ENCODE measurements around the gene PI4KA.

The PI4KA gene

DNA sequence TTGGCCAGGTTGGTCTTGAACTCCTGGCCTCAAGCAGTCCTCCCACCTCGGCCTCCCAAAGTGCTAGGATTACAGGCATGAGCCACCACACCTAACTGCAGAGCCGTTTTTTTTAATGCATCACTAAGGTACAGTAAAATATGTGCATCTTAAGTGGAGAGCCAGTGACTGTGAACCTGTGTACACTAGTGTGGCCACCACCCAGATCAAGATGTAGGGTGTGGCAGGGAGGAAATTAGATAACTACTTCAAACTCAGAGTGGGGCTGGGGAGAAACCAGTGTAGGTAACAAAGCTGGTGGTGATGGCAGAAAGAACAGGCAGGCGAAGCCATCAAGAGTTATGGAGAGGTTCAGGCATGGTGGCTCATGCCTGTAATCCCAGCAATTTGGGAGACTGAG lies 14.6 kb upstream of the PI4KA start:
- H3K27ac ChIP-seq = no peak overlapping the region
- no peak for TF ChIP-seq ZFX (IDR thresholded peaks at IDR 0.05; ENCODE audit: borderline replicate concordance)

GRCh38 chr22:20869234-20869633 lies 10.6 kb upstream of the PI4KA start:
- no peak for TF ChIP-seq ZFX (IDR thresholded peaks at IDR 0.05; ENCODE audit: borderline replicate concordance)
- TF ChIP-seq CTCF (IDR thresholded peaks at IDR 0.05) = no peak

DNA sequence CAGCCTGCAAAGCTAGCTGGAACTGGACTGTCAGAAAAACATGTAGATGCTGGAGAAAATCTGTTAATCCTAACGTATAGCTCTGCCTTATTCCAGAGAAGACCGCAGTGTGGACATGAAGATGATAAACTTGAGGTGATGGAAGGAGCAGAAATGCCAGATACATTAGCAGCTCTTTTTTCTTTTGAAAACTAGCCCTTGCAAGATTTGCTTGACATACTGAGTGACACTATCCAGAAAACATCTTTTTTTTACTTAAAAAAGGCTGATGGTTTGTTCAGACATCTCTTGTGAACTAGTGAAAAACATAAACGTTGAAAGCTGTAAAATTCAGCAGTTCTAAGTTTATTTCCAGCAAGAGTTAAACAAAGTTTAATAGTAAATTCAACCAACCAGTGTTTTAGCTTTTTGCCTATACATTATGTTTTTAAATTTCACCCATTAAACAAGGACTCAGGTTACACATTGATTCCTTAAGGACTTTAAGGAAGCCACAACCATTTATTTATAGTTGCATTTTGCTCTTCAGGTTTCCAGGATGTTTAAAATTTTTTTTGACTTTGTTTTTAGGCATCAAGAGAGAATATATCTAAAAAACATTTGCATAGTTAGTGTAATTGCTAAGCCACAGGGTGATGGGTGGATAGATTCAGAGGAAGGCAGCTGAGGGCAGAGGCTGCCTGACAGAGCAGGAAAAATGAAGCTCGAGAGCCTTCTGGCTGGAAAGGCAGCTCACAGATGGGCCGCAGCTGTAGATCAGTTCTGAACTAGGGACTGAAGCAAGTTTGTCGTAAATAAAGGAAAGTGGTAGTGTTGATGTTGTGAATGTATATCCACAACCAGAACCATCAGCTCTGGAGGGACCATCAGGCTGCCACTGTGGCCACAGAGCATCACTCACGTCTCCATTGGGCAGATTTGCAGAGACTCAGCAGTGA lies 9.7 kb upstream of the PI4KA start:
- peak overlapping the region; percentile 56 for H3K27ac ChIP-seq
- no peak for TF ChIP-seq CTCF (IDR thresholded peaks at IDR 0.05)
- no peak for TF ChIP-seq ZFX (IDR thresholded peaks at IDR 0.05; ENCODE audit: borderline replicate concordance)

More at GRCh38 chr22:20869234-20869633, 10.6 kb upstream of the PI4KA start:
- no peak overlapping the region for H3K27ac ChIP-seq

GRCh38 chr22:20867179-20868024 lies 8.8 kb upstream of the PI4KA start:
- TF ChIP-seq CTCF (IDR thresholded peaks at IDR 0.05) (no peak), ZFX (IDR thresholded peaks at IDR 0.05; ENCODE audit: borderline replicate concordance) (no peak)

DNA sequence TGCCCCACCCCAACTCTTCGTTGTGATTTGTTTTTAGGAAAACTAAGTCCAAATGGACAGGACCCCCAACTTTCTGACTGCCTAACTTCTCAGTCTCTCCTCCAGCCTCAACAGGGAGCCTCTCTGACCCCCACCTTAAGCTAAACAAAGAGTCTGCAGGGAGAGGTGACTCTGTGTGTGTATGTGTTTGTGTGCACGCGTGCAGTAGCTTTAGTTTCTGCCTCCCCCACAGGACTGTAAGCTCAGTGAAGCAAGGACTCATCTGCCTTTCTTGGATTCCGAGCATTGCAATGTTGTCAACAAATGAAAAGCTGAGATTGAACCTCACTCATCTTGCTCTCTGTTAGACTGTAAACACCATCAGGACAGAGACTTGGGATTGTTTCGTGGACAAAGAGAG lies 8.1 kb upstream of the PI4KA start:
- TF ChIP-seq CTCF (IDR thresholded peaks at IDR 0.05) (no peak), ZFX (IDR thresholded peaks at IDR 0.05; ENCODE audit: borderline replicate concordance) (no peak)
- peak overlapping the region; percentile 56 for H3K27ac ChIP-seq

More at GRCh38 chr22:20867179-20868024, 8.8 kb upstream of the PI4KA start:
- peak overlapping the region; percentile 56 for H3K27ac ChIP-seq

GRCh38 chr22:20865875-20866445 lies 7.3 kb upstream of the PI4KA start:
- no peak overlapping the region for H3K27ac ChIP-seq
- no peak for TF ChIP-seq ZFX (IDR thresholded peaks at IDR 0.05; ENCODE audit: borderline replicate concordance)
- no peak for TF ChIP-seq CTCF (IDR thresholded peaks at IDR 0.05)

GRCh38 chr22:20865331-20865730 lies 6.7 kb upstream of the PI4KA start:
- H3K27ac ChIP-seq = no peak overlapping the region
- no peak for TF ChIP-seq ZFX (IDR thresholded peaks at IDR 0.05; ENCODE audit: borderline replicate concordance)
- TF ChIP-seq CTCF (IDR thresholded peaks at IDR 0.05) = no peak
